GM23338 (cell line): ENCODE results near the gene ZNF48. TPM values are rescaled to one million over a fixed set of nuclear protein-coding genes. Genes with fewer than 3 reads are reported as not detected.

Experiments
- ATAC-seq: fragments of 200-7000 bp; cut with Tn5 transposase; 3 replicates; pipeline ENCODE4 v1.9.1; 2020
- DNase-seq: peaks from one replicate; pipeline ENCODE4 v3.0.0-alpha.2; 2015; ENCODE audit warnings: low spot score
- H2AFZ ChIP-seq: fragments of 200-600 bp; sonication (generic); 2 replicates; pipeline ENCODE4 v1.8.0; 2016; ENCODE audit warnings: antibody characterized with exemption, mild to moderate bottlenecking, moderate library complexity
- H3F3A ChIP-seq: fragments of 200-600 bp; sonication (generic); replicated peaks from 2 replicates; pipeline ENCODE4 v1.8.0; 2017; ENCODE audit warnings: antibody characterized with exemption, mixed run types, low read depth
- H3K27ac ChIP-seq: fragments of 200-600 bp; sonication (generic); 2 replicates; pipeline ENCODE4 v1.6.1; 2016; ENCODE audit warnings: low read depth
- H3K27me3 ChIP-seq: fragments of 200-600 bp; sonication (generic); 2 replicates; pipeline ENCODE4 v1.8.0; 2016; ENCODE audit warnings: mild to moderate bottlenecking, mixed run types, moderate library complexity; ENCODE audit not compliant: insufficient read depth
- H3K36me3 ChIP-seq: fragments of 200-600 bp; sonication (generic); 2 replicates; pipeline ENCODE4 v1.8.0; 2016; ENCODE audit warnings: mild to moderate bottlenecking; ENCODE audit not compliant: insufficient read depth
- H3K4me1 ChIP-seq: fragments of 200-600 bp; sonication (generic); 2 replicates; pipeline ENCODE4 v1.8.0; 2016; ENCODE audit warnings: mild to moderate bottlenecking, moderate library complexity; ENCODE audit not compliant: insufficient read depth
- H3K4me2 ChIP-seq: fragments of 200-600 bp; sonication (generic); 2 replicates; pipeline ENCODE4 v1.7.1; 2017; ENCODE audit warnings: mixed run types
- H3K4me3 ChIP-seq: fragments of 200-600 bp; sonication (generic); 2 replicates; pipeline ENCODE4 v1.6.1; 2016; ENCODE audit warnings: mixed run types
- H3K79me2 ChIP-seq: fragments of 200-600 bp; sonication (generic); replicated peaks from 2 replicates; pipeline ENCODE4 v1.8.0; 2017; ENCODE audit warnings: mild to moderate bottlenecking; ENCODE audit not compliant: insufficient read depth
- H3K9me2 ChIP-seq: fragments of 200-600 bp; sonication (generic); 2 replicates; pipeline ENCODE4 v1.8.0; 2017; ENCODE audit not compliant: insufficient read depth
- H4K20me1 ChIP-seq: fragments of 200-600 bp; sonication (generic); replicated peaks from 2 replicates; pipeline ENCODE4 v1.8.0; 2017; ENCODE audit warnings: mild to moderate bottlenecking; ENCODE audit not compliant: insufficient read depth
- H3K27ac Mint-ChIP-seq: 2 replicates; pipeline ENCODE4 v1.8.0; 2020; ENCODE audit warnings: inconsistent platforms, mild to moderate bottlenecking, moderate library complexity, mixed read lengths
- H3K27me3 Mint-ChIP-seq: 3 replicates; pipeline ENCODE4 v1.8.0; 2022; ENCODE audit warnings: low read depth, mild to moderate bottlenecking, moderate library complexity, mixed read lengths, inconsistent platforms; ENCODE audit not compliant: insufficient read depth, poor library complexity
- H3K36me3 Mint-ChIP-seq: 3 replicates; pipeline ENCODE4 v1.8.0; 2021; ENCODE audit warnings: low read depth, mild to moderate bottlenecking, inconsistent platforms, moderate library complexity, mixed read lengths
- H3K4me1 Mint-ChIP-seq: 3 replicates; pipeline ENCODE4 v1.8.0; 2020; ENCODE audit warnings: mild to moderate bottlenecking, inconsistent platforms, mixed read lengths
- H3K4me3 Mint-ChIP-seq: 3 replicates; pipeline ENCODE4 v1.8.0; 2021; ENCODE audit warnings: moderate library complexity, mild to moderate bottlenecking, inconsistent platforms, mixed read lengths
- H3K9me3 Mint-ChIP-seq: 3 replicates; pipeline ENCODE4 v1.8.0; 2020; ENCODE audit warnings: moderate library complexity, mild to moderate bottlenecking, inconsistent platforms, mixed read lengths
- CREB1 ChIP-seq: fragments of 250-450 bp; sonication (Bioruptor Pico); IDR thresholded peaks from 2 replicates; pipeline ENCODE4 v1.5.0; 2020; ENCODE audit warnings: low read depth, mild to moderate bottlenecking, moderate library complexity
- NANOG ChIP-seq: IDR thresholded peaks from 2 replicates; pipeline ENCODE4 v1.6.1; 2016; ENCODE audit warnings: antibody characterized with exemption, borderline replicate concordance
- POLR2AphosphoS5 ChIP-seq: IDR thresholded peaks from 2 replicates; pipeline ENCODE4 v1.6.1; 2016; ENCODE audit warnings: antibody characterized with exemption, low read depth
- polyA plus RNA-seq: library from polyadenylated mRNA; unstranded; fragments of >200 nt; fragmentation: Nextera tagmentation; extraction: Ambion mirVana; gene quantifications from 2 replicates; pipeline ENCODE4 v1.2.1, GENCODE V29; 2016
- total RNA-seq: library from RNA; depleted of rRNA; stranded (reverse); fragments of >200 nt; shearing (Covaris generic); gene quantifications from 2 replicates; pipeline ENCODE4 v1.2.3, GENCODE V29; 2014
- TF ChIP-seq, protein P1 (sequence below): IDR thresholded peaks from 2 replicates; pipeline ENCODE4 v1.6.1; 2016; ENCODE audit warnings: antibody characterized with exemption
- TF ChIP-seq, protein P2 (sequence below): IDR thresholded peaks from one replicate; pipeline ENCODE4 v1.6.1; 2018; ENCODE audit warnings: antibody characterized with exemption; ENCODE audit not compliant: unreplicated experiment

Gene ZNF48
- total and polyA plus RNA-seq, 2 experiments from 2014 or later: 4.8 to 44.3 TPM

DNA sequence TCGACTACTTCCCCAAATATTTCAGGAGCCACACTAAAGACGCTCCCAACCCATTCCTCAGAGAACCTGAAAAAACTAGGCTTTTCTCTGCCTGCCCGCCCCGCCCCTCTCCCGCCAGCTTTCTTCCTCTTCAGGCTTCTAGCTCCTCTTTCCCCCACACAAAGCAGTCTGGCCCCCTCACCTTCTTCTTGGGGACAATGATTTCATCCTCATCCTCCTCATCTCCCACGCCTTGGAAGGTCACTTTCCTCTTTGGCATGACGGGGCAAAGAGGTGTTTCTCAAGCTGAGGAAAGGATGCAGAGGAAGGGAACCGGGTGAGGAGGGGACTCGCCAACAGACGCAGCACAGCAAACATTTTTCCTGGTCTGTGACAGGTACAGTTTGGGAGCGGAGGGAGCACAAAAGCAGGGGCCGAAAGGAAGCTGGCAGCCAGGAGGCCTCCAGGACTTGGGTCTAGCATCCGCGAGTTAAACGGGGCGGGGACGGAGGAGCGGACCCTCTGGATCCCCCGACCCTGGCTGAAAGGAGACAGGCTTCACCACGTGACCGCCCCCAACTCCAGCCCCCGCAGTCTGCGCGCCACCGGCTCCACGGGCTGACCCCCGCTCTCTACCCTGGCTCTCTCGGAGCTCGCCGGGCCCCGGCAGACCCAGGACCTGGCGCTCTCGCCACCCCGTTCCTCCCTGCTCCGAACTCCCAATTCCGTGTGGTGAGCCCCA is 40.6 kb upstream of the ZNF48 start (continued):
- TF ChIP-seq, protein P1, sequence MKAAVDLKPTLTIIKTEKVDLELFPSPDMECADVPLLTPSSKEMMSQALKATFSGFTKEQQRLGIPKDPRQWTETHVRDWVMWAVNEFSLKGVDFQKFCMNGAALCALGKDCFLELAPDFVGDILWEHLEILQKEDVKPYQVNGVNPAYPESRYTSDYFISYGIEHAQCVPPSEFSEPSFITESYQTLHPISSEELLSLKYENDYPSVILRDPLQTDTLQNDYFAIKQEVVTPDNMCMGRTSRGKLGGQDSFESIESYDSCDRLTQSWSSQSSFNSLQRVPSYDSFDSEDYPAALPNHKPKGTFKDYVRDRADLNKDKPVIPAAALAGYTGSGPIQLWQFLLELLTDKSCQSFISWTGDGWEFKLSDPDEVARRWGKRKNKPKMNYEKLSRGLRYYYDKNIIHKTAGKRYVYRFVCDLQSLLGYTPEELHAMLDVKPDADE: no peak
- no peak for TF ChIP-seq NANOG

DNA sequence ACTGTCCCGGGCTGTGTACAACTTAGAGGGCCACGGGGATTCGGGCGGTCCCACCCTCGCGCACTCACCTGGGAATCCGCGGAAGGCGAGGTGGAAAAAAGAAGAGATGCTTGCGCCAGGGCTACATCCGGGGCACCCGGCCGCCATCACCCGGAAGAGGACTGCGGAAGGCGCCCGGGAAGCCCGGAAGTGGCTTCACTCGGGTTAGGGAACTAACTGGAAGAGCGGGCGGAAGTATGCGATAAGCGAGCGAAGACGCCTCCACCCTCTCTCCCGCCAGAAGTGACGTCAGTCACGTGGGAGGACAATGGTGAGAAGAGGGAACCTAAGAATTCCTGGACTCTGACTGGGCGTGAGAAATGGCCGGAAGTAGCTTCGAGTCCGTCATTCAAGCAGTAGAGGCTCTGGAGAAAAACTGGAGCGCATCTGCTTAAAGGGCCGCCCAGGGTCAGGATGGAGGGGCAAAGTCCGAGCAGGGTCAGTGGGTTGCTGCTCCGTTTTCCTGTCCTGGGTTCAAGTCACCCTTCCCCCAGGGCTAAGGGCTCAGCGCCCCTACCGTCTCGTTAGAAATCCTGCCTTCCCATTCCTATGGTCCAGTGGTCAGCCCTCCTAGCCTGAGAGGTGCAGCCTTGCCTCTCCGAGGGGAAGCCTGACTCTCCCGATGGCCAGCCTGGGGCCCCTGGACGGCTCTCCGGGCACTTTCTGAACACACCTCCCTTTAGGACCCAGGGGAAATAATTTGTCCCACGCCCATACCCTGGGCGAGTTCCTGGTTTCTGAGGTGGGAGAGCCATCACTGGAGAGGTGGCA is 39.9 kb upstream of the ZNF48 start, which contains the start of gene CD2BP2:
Gene CD2BP2, minus strand, starts transcription at position 165 of the 810 bp plus-strand sequence. CDS start 627 bp downstream, outside the sequence.
- Mint-ChIP-seq H3K27me3 (peaks cover 22% of the 10 kb centered on the region), H3K9me3 (peaks cover 4% of the 10 kb centered on the region; the same call in 2 of the 3 replicates), H3K36me3 (peaks cover 58% of the 10 kb centered on the region), H3K4me1 (peaks cover 29% of the 10 kb centered on the region), H3K27ac (peak within 1 kb of the TSS; percentile 99), H3K4me3 (peak within 1 kb of the TSS; percentile 96)
- Histone ChIP-seq H3K4me3 (peak within 1 kb of the TSS; percentile 100), H3F3A (0 out of 2 replicates have a peak, but pooled peaks cover 10% of the 10 kb centered on the region), H3K27me3 (no peaks in the 10 kb centered on the region), H3K4me1 (peaks cover 3% of the 10 kb centered on the region), H3K4me2 (peak within 1 kb of the TSS; percentile 100), H4K20me1 (no peaks in the 10 kb centered on the region), H3K27ac (peak within 1 kb of the TSS; percentile 97), H3K79me2 (peaks cover 16% of the 10 kb centered on the region), H3K9me2 (no peaks in the 10 kb centered on the region), H3K36me3 (peaks cover 7% of the 10 kb centered on the region; the same call in 1 of the 2 replicates), H2AFZ (peak within 1 kb of the TSS; percentile 41; the same call in 1 of the 2 replicates)
- TF ChIP-seq, protein P2, sequence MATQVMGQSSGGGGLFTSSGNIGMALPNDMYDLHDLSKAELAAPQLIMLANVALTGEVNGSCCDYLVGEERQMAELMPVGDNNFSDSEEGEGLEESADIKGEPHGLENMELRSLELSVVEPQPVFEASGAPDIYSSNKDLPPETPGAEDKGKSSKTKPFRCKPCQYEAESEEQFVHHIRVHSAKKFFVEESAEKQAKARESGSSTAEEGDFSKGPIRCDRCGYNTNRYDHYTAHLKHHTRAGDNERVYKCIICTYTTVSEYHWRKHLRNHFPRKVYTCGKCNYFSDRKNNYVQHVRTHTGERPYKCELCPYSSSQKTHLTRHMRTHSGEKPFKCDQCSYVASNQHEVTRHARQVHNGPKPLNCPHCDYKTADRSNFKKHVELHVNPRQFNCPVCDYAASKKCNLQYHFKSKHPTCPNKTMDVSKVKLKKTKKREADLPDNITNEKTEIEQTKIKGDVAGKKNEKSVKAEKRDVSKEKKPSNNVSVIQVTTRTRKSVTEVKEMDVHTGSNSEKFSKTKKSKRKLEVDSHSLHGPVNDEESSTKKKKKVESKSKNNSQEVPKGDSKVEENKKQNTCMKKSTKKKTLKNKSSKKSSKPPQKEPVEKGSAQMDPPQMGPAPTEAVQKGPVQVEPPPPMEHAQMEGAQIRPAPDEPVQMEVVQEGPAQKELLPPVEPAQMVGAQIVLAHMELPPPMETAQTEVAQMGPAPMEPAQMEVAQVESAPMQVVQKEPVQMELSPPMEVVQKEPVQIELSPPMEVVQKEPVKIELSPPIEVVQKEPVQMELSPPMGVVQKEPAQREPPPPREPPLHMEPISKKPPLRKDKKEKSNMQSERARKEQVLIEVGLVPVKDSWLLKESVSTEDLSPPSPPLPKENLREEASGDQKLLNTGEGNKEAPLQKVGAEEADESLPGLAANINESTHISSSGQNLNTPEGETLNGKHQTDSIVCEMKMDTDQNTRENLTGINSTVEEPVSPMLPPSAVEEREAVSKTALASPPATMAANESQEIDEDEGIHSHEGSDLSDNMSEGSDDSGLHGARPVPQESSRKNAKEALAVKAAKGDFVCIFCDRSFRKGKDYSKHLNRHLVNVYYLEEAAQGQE: no peak
- TF ChIP-seq NANOG (no peak), CREB1 (peak; percentile 95), POLR2AphosphoS5 (peak; percentile 68)
- TF ChIP-seq, protein P1: peak; percentile 91
- ATAC-seq (peak; percentile 88), DNase-seq (peak; percentile 99)
